ENCODE data around the gene SLC22A1. TPM values are rescaled to one million over a fixed set of nuclear protein-coding genes. Genes with fewer than 3 reads are reported as not detected.

Gene SLC22A1
- total RNA-seq, 2 donors from 2014 or later: 1.2 to 1.6 TPM

GRCh38 chr6:160127270-160128124 lies 5.9 kb downstream of the SLC22A1 start:
- no peak overlapping the region for H3K27ac ChIP-seq
- H3K27me3 ChIP-seq (replicated peaks; ENCODE audit: insufficient read depth): no peaks in the 10 kb centered on the region
- no peak for TF ChIP-seq CTCF (IDR thresholded peaks at IDR 0.05)
- no peak overlapping the region for H3K4me3 ChIP-seq
- ATAC-seq (ENCODE audit: insufficient number of reproducible peaks, low FRiP score, low read depth) (no peak), DNase-seq (ENCODE audit: low spot score) (no peak)
- no peaks in the 10 kb centered on the region for H3K9me3 ChIP-seq
- H3K36me3 ChIP-seq: no peaks in the 10 kb centered on the region
- H3K4me1 ChIP-seq (ENCODE audit: control insufficient read depth in 1 of 2, low read depth in 2 of 2): peaks cover 4 to 7% of the 10 kb centered on the region in 2 donors

GRCh38 chr6:160128125-160128683 lies 6.6 kb downstream of the SLC22A1 start:
- H3K27me3 ChIP-seq (replicated peaks; ENCODE audit: insufficient read depth): no peaks in the 10 kb centered on the region
- DNase-seq (ENCODE audit: low spot score) (no peak), ATAC-seq (ENCODE audit: insufficient number of reproducible peaks, low FRiP score, low read depth) (no peak)
- no peak for TF ChIP-seq CTCF (IDR thresholded peaks at IDR 0.05)
- no peak overlapping the region for H3K27ac ChIP-seq
- H3K4me1 ChIP-seq (ENCODE audit: control insufficient read depth in 1 of 2, low read depth in 2 of 2): peaks cover 4 to 14% of the 10 kb centered on the region in 2 donors
- H3K36me3 ChIP-seq: no peaks in the 10 kb centered on the region
- no peaks in the 10 kb centered on the region for H3K9me3 ChIP-seq
- no peak overlapping the region for H3K4me3 ChIP-seq

- no peak overlapping the region for H3K4me3 ChIP-seq
- no peak overlapping the region for H3K27ac ChIP-seq
- H3K4me1 ChIP-seq (ENCODE audit: control insufficient read depth in 1 of 2, low read depth in 2 of 2): peaks cover 4 to 18% of the 10 kb centered on the region in 2 donors
- no peak for TF ChIP-seq CTCF (IDR thresholded peaks at IDR 0.05)
- DNase-seq (ENCODE audit: low spot score) (no peak), ATAC-seq (ENCODE audit: insufficient number of reproducible peaks, low FRiP score, low read depth) (no peak)
- H3K27me3 ChIP-seq (replicated peaks; ENCODE audit: insufficient read depth): no peaks in the 10 kb centered on the region
- no peaks in the 10 kb centered on the region for H3K9me3 ChIP-seq
- H3K36me3 ChIP-seq: no peaks in the 10 kb centered on the region
Measured at GRCh38 chr6:160128879-160129516, 7.4 kb downstream of the SLC22A1 start.

GRCh38 chr6:160129881-160130615 lies 8.4 kb downstream of the SLC22A1 start:
- Histone ChIP-seq H3K27me3 (replicated peaks; ENCODE audit: insufficient read depth) (no peaks in the 10 kb centered on the region), H3K4me3 (no peak overlapping the region), H3K9me3 (no peaks in the 10 kb centered on the region), H3K27ac (no peak overlapping the region), H3K36me3 (no peaks in the 10 kb centered on the region), H3K4me1 (ENCODE audit: control insufficient read depth in 1 of 2, low read depth in 2 of 2) (peaks cover 4 to 18% of the 10 kb centered on the region in 2 donors)
- no peak for TF ChIP-seq CTCF (IDR thresholded peaks at IDR 0.05)
- ATAC-seq (ENCODE audit: insufficient number of reproducible peaks, low FRiP score, low read depth) (no peak), DNase-seq (ENCODE audit: low spot score) (no peak)

Data from thoracic aorta (tissue), 2 donors.